GM19324 (cell line): ENCODE results near the gene SPPL2B.
"Not testable (repeated sequence)": the region's sequence is repeated elsewhere in the genome, so short reads cannot be mapped to it uniquely, and the experiment has no call there.

ENCODE experiments used
- ATAC-seq: cut with Tn5 transposase; IDR thresholded peaks from one replicate; pipeline ENCODE4 v1.9.1; 2021; ENCODE audit warnings: mild to moderate bottlenecking, moderate library complexity; ENCODE audit not compliant: unreplicated experiment, low FRiP score

The SPPL2B gene

GRCh38 chr19:2336528-2337328 is 8.2 kb downstream of the SPPL2B start:
- ATAC-seq = no peak

- no peak for ATAC-seq
Measured at GRCh38 chr19:2337329-2337707, 8.8 kb downstream of the SPPL2B start.

- ATAC-seq = no peak
Measured at GRCh38 chr19:2338055-2338615, 9.7 kb downstream of the SPPL2B start.

- no peak for ATAC-seq
Measured at GRCh38 chr19:2338751-2339643, 10.5 kb downstream of the SPPL2B start.

- ATAC-seq = no peak
Measured at GRCh38 chr19:2339644-2340310, 11.3 kb downstream of the SPPL2B start.

GRCh38 chr19:2340496-2341243 is 12.2 kb downstream of the SPPL2B start:
- ATAC-seq = no peak

- ATAC-seq = no peak
Measured at GRCh38 chr19:2341244-2341751, 12.8 kb downstream of the SPPL2B start.

- no peak for ATAC-seq
Measured at GRCh38 chr19:2341982-2342381, 13.5 kb downstream of the SPPL2B start.

GRCh38 chr19:2342656-2343288 is 14.3 kb downstream of the SPPL2B start:
- no peak for ATAC-seq

- ATAC-seq = no peak
Measured at GRCh38 chr19:2343289-2343982, 15.0 kb downstream of the SPPL2B start.

- no peak for ATAC-seq
Measured at GRCh38 chr19:2344381-2344870, 15.9 kb downstream of the SPPL2B start.

- no peak for ATAC-seq
Measured at GRCh38 chr19:2345076-2345475, 16.6 kb downstream of the SPPL2B start.

- ATAC-seq = no peak
Measured at GRCh38 chr19:2345794-2346663, 17.5 kb downstream of the SPPL2B start.

- ATAC-seq = not testable (repeated sequence)
Measured at GRCh38 chr19:2349818-2350217, 21.3 kb downstream of the SPPL2B start.

GRCh38 chr19:2350656-2351055 is 22.2 kb downstream of the SPPL2B start:
- no peak for ATAC-seq

- no peak for ATAC-seq
Measured at GRCh38 chr19:2351591-2351990, 23.1 kb downstream of the SPPL2B start.

GRCh38 chr19:2352121-2352520 is 23.6 kb downstream of the SPPL2B start:
- ATAC-seq = no peak
